PFSK-1 (cell line): ENCODE results near the gene GLIS1.

Experiments
- FOXP2 ChIP-seq: optimal IDR thresholded peaks from 2 replicates; pipeline ENCODE3; 2011; ENCODE audit warnings: borderline replicate concordance, control low read depth, inconsistent platforms; ENCODE audit not compliant: insufficient read depth; ENCODE audit errors: extremely low read length, extremely low read depth
- POLR2AphosphoS5 ChIP-seq: IDR thresholded peaks from 2 replicates; pipeline ENCODE4 v1.6.1; 2012; ENCODE audit warnings: low read depth, mild to moderate bottlenecking, control low read depth, low read length, moderate library complexity
- REST ChIP-seq, 2 experiments: IDR thresholded peaks; 2 replicates each; pipeline versions ENCODE4 v1.6.1 to v1.8.0; 2011 to 2012; ENCODE audit warnings: low read depth in 2 of 2, low read length in 2 of 2, control low read depth in 1 of 2, inconsistent platforms in 1 of 2, mild to moderate bottlenecking in 1 of 2, moderate library complexity in 1 of 2; ENCODE audit not compliant: insufficient read depth in 1 of 2
- SIN3A ChIP-seq: IDR thresholded peaks from 2 replicates; pipeline ENCODE4 v1.6.1; 2012; ENCODE audit warnings: mild to moderate bottlenecking, low read length, moderate library complexity, borderline replicate concordance; ENCODE audit not compliant: insufficient read depth
- TAF1 ChIP-seq: IDR thresholded peaks from 2 replicates; pipeline ENCODE4 v1.6.1; 2012; ENCODE audit warnings: low read length, control low read depth, borderline replicate concordance; ENCODE audit not compliant: insufficient read depth

- TF ChIP-seq FOXP2 (no peak), TAF1 (no peak), POLR2AphosphoS5 (no peak), SIN3A (no peak), REST (IDR thresholded peaks at IDR 0.05; ENCODE audit: insufficient read depth in 1 of 2, low read depth in 2 of 2, low read length in 2 of 2) (no peak)
Observed at GRCh38 chr1:53601031-53601745, 137.8 kb downstream of the GLIS1 start.
